Hematopoietic multipotent progenitor cell treated with erythropoietin and hydrocortisone succinate and interleukin-3 and kit ligand, for 4 days (in vitro differentiated cells): ENCODE data around the gene ZNF775.

Experiments
- DNase-seq: peaks from one replicate; pipeline ENCODE4 v3.0.0-alpha.2; 2015

Gene ZNF775

GRCh38 chr7:150378853-150379440 is at the start of gene ZNF775:
TSS of gene ZNF775 (plus strand) at chr7:150379330. CDS start at chr7:150388471, 9,141 bp downstream.
- peak; percentile 98 for DNase-seq

GRCh38 chr7:150329331-150330120 is 49.6 kb upstream of the ZNF775 start:
- DNase-seq: no peak

DNA sequence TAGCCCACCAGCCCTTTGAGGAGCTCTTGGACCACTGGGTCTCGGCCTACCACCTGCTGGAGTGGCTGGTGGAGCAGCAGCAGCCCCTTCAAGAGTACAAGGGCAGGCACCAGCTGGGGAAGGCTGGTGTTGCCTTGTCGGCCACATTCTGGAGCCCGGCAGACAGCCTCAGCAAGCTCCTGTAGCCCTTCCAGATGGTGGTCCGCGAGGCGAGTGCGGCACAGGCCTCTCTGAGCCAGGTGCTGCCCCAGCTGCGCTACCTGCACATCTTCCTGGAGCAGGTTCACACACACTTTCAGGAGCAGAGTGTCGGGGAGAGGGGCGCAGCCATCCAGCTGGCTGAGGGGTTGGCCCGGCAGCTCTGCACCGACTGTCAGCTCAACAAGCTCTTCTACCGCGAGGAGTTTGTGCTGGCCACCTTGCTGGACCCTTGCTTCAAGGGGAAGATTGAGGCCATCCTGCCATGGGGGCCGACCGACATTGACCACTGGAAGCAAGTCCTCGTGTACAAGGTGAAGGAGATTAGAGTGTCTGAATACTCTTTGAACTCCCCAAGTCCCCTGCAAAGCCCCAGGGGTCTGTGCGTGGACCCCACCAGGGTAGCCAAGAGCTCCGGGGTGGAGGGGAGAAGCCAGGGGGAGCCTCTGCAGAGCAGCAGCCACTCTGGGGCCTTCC is 48.8 kb upstream of the ZNF775 start:
- no peak for DNase-seq

GRCh38 chr7:150332852-150333635 is 46.1 kb upstream of the ZNF775 start:
- no peak for DNase-seq

DNA sequence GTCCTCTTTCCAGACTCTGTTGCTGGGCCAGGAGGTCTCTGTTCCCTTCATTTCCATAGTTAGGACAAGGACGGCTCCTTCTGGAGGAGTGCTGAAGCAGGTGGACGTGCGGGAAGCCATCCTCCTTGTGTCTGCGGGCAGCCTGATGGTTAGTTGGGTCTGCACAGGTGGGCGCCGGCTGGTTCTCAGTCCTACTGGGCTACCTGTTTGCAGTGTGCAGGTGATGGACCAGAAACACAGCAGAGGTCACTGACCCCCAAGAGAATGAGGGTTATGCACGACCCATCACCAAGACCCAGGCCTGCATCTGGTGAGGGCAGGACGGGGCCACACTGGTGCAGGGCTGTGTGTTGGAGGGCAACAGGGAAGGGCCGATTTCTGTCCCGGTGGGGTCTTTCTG is 45.5 kb upstream of the ZNF775 start:
- no peak for DNase-seq

DNA sequence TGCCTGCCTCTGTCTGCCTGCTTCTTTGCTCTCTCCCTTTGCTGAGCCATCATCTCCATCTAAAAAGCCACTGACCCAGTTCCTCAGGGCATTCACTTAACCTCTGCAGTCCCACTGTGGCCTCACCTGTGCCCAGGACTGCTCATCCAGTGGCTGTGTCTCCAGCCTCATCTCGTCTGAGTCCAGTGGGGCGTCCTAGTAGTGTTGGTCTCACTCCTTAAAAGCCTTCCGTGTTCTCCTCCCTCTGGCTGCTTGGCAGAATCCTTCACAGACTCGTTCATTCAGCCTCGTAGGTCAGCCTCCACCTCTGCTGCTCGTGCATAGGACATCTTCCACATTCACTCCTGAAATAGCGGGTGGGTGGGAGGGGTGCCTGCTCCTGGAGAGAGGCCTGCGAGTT is 45.0 kb upstream of the ZNF775 start:
- DNase-seq: no peak

GRCh38 chr7:150335108-150335773 is 43.9 kb upstream of the ZNF775 start:
- no peak for DNase-seq

- no peak for DNase-seq
These were observed 43.4 kb upstream of the ZNF775 start for GRCh38 chr7:150335774-150336112.

- no peak for DNase-seq
These were observed 42.4 kb upstream of the ZNF775 start for GRCh38 chr7:150336746-150337145.

DNA sequence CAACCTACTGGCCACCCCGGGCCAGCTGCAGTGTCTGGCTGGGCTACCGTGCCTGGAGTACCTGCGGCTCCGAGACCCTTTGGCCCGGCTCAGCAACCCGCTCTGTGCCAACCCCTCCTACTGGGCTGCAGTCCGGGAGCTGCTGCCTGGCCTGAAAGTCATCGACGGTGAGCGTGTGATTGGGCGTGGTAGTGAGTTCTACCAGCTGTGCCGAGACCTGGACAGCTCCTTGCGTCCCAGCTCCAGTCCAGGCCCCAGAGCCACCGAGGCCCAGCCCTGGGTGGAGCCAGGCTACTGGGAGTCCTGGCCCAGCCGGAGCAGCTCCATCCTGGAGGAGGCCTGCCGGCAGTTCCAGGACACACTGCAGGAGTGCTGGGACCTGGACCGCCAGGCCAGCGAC is 42.0 kb upstream of the ZNF775 start:
- no peak for DNase-seq

- no peak for DNase-seq
These were observed 41.5 kb upstream of the ZNF775 start for GRCh38 chr7:150337659-150338081.

- no peak for DNase-seq
These were observed 40.8 kb upstream of the ZNF775 start for GRCh38 chr7:150338166-150338829.

DNA sequence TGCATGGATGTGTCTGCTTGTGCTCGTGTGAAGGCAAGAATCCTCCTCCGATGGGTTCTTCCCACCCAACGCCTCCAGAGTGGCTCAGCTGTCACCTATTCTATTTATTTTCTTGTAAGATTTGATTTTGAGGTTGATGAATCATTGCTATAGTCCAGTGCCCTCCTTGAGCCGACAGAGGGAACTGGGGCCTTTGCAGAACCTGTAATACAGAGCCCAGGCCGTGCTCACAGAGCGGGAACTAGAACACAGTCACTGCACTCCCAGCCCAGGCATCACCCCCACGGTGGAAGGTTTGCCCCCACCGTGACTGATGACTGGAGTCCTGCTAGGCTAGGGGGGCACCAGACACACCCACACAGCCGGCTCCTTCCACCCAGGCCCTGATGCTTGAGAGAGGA is 39.7 kb upstream of the ZNF775 start:
- peak; percentile 43 for DNase-seq

DNA sequence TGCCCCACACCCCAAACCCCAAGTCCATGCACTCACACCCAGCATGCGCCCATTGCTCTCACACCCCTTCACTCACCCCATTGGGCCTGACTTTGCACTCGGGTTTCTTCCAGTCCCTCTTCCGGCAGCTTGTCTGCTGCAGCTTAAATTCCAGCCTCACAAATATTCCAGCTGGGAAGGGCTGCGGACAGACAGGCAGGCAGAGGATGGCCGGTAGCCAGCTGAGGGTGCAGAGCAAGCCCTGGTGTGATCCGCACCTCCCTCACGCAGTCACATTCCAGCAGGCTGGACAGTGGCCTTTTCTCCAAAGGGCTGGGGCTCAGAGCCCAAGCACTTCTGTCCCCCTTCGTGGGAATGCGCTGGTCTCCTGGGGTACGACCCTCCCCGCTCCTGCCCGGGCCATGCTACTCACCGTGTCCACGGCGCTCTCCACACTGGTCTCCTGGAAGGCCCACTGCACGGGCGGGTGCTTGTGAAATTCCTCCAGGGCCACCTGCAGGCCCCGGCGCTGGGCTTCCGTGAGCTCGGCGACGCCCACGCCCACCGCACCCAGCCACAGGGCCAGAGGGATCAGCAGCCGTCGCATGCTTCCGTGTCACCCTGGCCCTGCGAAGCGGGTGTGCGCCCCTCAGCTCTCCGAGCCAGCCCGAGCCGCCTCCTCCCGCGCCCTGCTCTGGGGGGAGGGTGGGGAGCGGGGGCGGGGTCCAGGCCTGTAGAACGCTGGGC is 38.9 kb upstream of the ZNF775 start:
- peak; percentile 60 for DNase-seq

DNA sequence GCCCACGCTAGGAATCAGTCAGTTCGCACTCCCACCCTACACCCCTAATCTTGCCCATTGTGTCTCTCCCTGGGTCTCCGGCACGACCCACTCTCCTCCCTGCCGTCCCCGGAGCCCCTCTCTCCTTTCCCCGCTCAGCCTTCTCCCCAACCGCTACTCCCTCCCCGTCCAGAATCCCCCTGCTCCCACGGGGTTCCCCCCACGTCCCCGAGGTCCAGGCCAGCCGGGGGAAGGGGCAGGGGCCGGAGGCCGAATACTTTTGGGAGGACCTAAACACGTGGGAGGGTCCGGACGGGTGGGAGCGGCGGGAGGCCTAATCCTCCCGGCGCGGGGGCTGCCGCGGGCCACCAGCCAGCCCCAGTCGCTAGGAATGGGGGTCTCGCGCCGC is 38.3 kb upstream of the ZNF775 start:
- DNase-seq: no peak

DNA sequence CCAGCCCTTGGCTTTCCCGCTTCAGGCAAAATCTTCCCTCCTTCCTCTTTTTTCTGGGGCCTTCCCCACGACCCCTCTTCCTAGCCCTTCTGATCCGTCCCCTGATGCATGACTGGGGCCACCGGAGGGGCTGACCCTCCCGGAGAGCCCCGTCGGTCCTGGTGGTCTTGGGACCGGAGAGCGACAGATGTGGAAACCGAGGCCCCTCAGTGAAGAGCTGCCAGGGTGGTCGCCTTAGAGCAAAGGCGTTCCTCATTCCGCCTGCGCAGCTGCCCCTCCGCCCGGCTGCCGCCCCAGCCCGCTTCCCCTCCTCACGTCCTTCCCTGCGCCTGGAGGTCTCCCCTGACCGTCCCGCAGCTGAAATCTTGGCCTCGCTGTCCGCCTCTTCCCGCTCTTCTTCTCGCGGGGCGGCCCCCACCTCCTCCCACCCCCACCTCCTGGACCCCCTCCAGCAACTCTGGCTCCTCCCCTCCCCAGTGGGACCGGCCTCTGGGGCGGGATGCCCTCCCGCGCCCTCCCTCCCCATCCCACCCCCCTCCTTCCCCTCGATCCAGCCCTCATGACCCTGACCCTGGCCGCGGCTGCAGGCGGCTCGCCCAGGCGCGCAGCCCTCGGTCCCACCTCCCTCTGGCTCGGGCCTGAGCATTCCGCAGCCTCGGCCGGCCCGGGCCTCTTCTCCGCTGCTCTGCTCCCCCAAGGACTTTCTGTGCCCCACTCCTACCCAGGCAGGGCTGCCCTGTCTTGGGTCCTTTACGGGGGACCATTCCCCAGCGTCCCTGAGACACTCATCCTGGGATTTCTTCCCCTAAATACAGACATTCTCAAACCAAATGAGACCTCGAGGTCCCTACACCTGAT is 37.6 kb upstream of the ZNF775 start, which contains the start of gene RARRES2:
RARRES2 (minus strand) TSS at position 367 of the 858 bp plus-strand sequence. CDS start 1,020 bp downstream, outside the sequence.
- DNase-seq: no peak

GRCh38 chr7:150342121-150342408 is 37.1 kb upstream of the ZNF775 start:
- no peak for DNase-seq

DNA sequence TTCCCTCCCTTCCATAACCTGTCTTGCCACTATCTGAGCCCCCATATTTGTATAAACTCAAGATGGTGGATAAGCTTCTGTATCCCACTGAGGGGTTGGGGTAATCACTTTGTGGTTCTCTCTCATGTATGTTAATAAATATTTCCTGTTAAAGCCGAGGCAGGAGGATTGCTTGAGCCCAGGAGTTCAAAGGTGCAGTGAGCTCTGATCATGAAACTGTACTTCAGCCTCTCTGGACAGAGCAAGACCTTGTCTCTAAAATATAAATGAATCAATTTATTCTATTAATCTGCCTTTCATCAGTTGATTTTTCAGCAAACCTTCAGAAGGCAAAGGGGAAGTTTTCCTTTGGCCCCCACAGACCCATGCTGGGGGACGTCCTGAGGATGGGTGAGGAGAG is 35.9 kb upstream of the ZNF775 start:
- no peak for DNase-seq

DNA sequence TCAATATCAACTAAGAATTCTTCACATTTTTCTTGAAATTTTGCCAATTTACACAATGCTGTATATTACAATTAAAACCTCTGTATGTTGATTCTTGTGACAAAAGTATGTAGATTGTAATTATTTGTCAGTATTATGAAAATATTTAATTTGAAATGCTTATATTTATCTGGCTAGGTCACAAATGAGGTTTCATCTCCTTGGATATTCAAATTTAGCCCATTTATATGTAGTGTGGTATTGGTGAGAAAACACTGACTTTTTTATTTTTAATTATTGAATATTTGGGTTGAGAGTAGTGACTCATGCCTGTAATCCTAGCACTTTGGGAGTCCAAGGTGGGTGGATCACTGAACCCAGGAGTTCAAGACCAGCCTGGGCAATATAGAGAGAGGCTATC is 34.8 kb upstream of the ZNF775 start:
- DNase-seq: no peak

DNA sequence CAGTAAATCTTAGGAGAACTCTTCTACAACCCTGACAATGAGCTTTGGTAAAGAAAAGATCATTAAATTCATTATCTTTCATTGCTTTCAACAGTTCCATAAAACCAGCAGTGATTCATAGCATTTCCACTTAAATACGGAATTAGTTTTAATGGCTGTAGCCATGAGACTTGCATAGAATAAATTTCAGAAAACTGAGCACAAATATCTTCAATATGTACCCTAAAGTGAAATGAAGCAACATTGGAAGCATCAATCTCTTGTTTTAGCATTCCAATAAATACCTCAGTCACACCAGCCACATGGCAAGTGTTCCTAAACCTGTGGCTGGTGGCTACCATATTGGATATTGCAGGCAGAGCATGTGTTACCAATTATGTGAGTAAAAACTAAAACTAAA is 34.1 kb upstream of the ZNF775 start:
- DNase-seq: no peak

- no peak for DNase-seq
These were observed 32.2 kb upstream of the ZNF775 start for GRCh38 chr7:150346922-150347321.
